A549 treated with ZK216348 at 1 μM for 4 hours (cell line): ENCODE data around the gene ZNF202. TPM values are rescaled to one million over a fixed set of nuclear protein-coding genes. Genes with fewer than 3 reads are reported as not detected.

ENCODE experiments used
- total RNA-seq: library from RNA; stranded (reverse); fragments of 200-300 nt; extraction: Qiagen RNA extraction; gene quantifications from 5 replicates; pipeline ENCODE4 v1.2.3, GENCODE V29; 2022; ENCODE audit warnings: low read depth

ZNF202 gene
- 9.8 to 13.5 TPM (median 10.5 TPM) in 5 replicates for total RNA-seq

DNA sequence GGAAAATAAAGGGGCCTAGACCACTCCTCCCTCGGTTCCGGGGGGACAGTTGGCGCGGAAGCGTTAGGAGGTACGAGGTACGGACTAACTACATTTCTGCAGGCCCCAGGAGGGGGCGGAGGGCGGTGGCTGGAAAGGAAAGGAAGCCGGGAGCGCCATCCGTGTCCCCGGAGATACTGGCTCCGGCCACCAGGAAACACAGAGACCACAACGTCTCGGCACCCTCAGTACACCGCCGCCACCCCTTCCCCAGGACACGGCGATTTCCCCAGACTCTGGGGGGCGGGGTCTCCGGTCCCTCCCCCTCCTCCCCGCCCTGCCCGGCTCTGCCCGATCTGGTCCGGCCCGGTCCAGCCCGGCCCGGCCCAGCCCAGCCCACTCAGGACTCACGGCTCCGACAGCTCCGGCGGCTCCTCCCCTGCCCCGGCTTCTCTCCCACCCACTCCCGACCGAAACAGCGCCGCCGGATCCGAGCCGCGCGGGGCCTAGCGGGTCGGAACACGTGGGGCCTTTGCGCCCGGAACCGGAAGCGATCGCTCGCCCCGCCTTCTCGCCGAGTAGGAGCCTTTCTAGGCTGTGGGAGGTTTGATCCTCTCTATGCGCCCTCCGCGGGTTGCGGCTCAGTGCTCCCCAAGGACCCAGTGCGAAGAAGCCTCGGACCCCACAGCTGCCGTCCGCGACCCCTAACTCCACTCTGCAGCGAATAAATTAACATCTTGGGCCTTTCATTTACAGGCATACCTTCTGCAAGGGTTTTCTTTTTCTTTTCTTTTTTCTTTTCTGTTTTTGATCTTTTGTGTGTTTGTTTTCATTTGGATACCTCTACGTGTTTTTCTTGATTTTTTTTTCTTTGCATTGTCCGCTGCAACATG, at the start of gene ZNF202:
Gene ZNF202 (minus strand): TSS at position 502 of the 872 bp plus-strand sequence. CDS start 10,772 bp downstream, outside the sequence.

DNA sequence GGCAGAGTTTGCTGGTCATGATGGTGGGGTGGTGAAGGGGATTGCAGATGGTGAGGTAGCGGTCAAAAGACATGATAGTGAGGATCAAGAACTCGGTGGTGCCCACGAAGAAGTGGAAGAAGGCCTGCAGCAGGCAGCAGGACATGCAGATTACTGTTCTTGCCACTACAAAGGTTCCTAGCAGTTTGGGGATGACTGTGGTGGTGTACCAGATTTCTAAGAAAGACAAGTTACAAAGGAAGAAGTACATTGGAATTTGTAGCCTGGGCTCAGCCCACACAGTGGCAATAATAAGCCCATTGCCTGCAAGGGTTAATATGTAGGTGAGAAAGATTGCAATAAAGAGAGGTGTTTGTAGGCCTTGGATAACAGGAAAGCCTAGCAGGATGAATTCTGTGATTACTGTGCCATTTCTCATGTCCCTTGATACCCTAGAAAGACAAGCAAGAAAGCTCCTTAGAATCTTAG, 12.7 kb upstream of the ZNF202 start, which contains the start of gene OR6X1:
Gene OR6X1 (minus strand): TSS at position 418 of the 468 bp plus-strand sequence. CDS start 0 bp downstream, at position 418.

Other genes with a start within 250 kb of the ZNF202 start
- 0.08 to 0.31 TPM (median 0.13 TPM) in 5 replicates for gene SCN3B, start 87.0 kb downstream of the ZNF202 start, total RNA-seq
- not detected in 5 replicates for gene OR6X1, start 12.9 kb upstream of the ZNF202 start, total RNA-seq
- gene OR6M1, start 64.7 kb upstream of the ZNF202 start, total RNA-seq = not detected in 5 replicates
- not detected in 5 replicates for gene TMEM225, start 144.0 kb upstream of the ZNF202 start, total RNA-seq
- not detected in 5 replicates for gene OR8D4, start 160.5 kb upstream of the ZNF202 start, total RNA-seq
- not detected in 5 replicates for gene OR4D5, start 198.0 kb upstream of the ZNF202 start, total RNA-seq
- gene OR6T1, start 202.2 kb upstream of the ZNF202 start, total RNA-seq = not detected in 5 replicates
- not detected in 5 replicates for gene OR10S1, start 236.1 kb upstream of the ZNF202 start, total RNA-seq